SK-N-SH treated with all-trans-retinoic acid at 6 μM for 48 hours (cell line): ENCODE data around the gene TRIM8.

Experiments
- ARNTL ChIP-seq: fragments of 450-650 bp; formaldehyde crosslinking; IDR thresholded peaks from 2 replicates; pipeline ENCODE4 v1.5.0; 2020; ENCODE audit warnings: low read depth, mild to moderate bottlenecking, moderate library complexity, borderline replicate concordance
- BACH2 ChIP-seq: fragments of 250-450 bp; sonication (Bioruptor Pico); IDR thresholded peaks from 2 replicates; pipeline ENCODE4 v1.9.0; 2021; ENCODE audit warnings: mild to moderate bottlenecking, borderline replicate concordance
- CREB5 ChIP-seq: fragments of 250-450 bp; sonication (Bioruptor Pico); IDR thresholded peaks from 2 replicates; pipeline ENCODE4 v1.5.1; 2020; ENCODE audit warnings: low read depth, mild to moderate bottlenecking, moderate library complexity
- GLIS3 ChIP-seq: fragments of 250-450 bp; sonication (Bioruptor Pico); IDR thresholded peaks from 2 replicates; pipeline ENCODE4 v1.5.0; 2020; ENCODE audit warnings: mild to moderate bottlenecking, moderate library complexity
- OSR1 ChIP-seq: fragments of 250-450 bp; sonication (Bioruptor Pico); IDR thresholded peaks from 2 replicates; pipeline ENCODE4 v1.8.0; 2022; ENCODE audit warnings: moderate library complexity, mild to moderate bottlenecking, inconsistent platforms
- PPARA ChIP-seq: fragments of 250-450 bp; sonication (Bioruptor Pico); IDR thresholded peaks from 2 replicates; pipeline ENCODE4 v1.5.0; 2020; ENCODE audit warnings: mild to moderate bottlenecking, borderline replicate concordance
- RARB ChIP-seq: fragments of 250-450 bp; sonication (Bioruptor Pico); IDR thresholded peaks from 2 replicates; pipeline ENCODE4 v1.8.0; 2021; ENCODE audit warnings: mild to moderate bottlenecking, moderate library complexity
- ZC3H10 ChIP-seq: fragments of 250-450 bp; sonication (Bioruptor Pico); IDR thresholded peaks from 2 replicates; pipeline ENCODE4 v1.5.1; 2021; ENCODE audit warnings: mild to moderate bottlenecking, moderate library complexity
- ZFP3 ChIP-seq: fragments of 250-450 bp; sonication (Bioruptor Pico); IDR thresholded peaks from 2 replicates; pipeline ENCODE4 v1.5.0; 2020; ENCODE audit warnings: mild to moderate bottlenecking, moderate library complexity
- ZNF70 ChIP-seq: fragments of 450-650 bp; formaldehyde crosslinking; IDR thresholded peaks from 2 replicates; pipeline ENCODE4 v1.5.0; 2020; ENCODE audit warnings: mild to moderate bottlenecking, moderate library complexity
- ZNF8 ChIP-seq: fragments of 450-650 bp; formaldehyde crosslinking; IDR thresholded peaks from 2 replicates; pipeline ENCODE4 v1.5.0; 2020; ENCODE audit warnings: mild to moderate bottlenecking, moderate library complexity
- TF ChIP-seq, protein P1 (sequence below): fragments of 250-450 bp; sonication (Bioruptor Pico); IDR thresholded peaks from 2 replicates; pipeline ENCODE4 v1.8.0; 2020; ENCODE audit warnings: mild to moderate bottlenecking, moderate library complexity, borderline replicate concordance

GRCh38 chr10:102681696-102682095 lies 37.4 kb downstream of the TRIM8 start:
- TF ChIP-seq ZFP3, result no peak
- no peak for TF ChIP-seq CREB5 (CRISPR knock-in tag)
- TF ChIP-seq, protein P1, sequence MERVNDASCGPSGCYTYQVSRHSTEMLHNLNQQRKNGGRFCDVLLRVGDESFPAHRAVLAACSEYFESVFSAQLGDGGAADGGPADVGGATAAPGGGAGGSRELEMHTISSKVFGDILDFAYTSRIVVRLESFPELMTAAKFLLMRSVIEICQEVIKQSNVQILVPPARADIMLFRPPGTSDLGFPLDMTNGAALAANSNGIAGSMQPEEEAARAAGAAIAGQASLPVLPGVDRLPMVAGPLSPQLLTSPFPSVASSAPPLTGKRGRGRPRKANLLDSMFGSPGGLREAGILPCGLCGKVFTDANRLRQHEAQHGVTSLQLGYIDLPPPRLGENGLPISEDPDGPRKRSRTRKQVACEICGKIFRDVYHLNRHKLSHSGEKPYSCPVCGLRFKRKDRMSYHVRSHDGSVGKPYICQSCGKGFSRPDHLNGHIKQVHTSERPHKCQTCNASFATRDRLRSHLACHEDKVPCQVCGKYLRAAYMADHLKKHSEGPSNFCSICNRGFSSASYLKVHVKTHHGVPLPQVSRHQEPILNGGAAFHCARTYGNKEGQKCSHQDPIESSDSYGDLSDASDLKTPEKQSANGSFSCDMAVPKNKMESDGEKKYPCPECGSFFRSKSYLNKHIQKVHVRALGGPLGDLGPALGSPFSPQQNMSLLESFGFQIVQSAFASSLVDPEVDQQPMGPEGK, result no peak
- no peak for TF ChIP-seq RARB (CRISPR knock-in tag)
- no peak for TF ChIP-seq ZNF8 (CRISPR knock-in tag)
- no peak for TF ChIP-seq GLIS3
- TF ChIP-seq OSR1, result no peak
- TF ChIP-seq BACH2 (CRISPR knock-in tag), result no peak
- no peak for TF ChIP-seq ARNTL (CRISPR knock-in tag)
- no peak for TF ChIP-seq ZC3H10 (CRISPR knock-in tag)
- no peak for TF ChIP-seq ZNF70 (CRISPR knock-in tag)
- no peak for TF ChIP-seq PPARA (CRISPR knock-in tag)
